ENCODE measurements around the gene KDM4B.

KDM4B gene

DNA sequence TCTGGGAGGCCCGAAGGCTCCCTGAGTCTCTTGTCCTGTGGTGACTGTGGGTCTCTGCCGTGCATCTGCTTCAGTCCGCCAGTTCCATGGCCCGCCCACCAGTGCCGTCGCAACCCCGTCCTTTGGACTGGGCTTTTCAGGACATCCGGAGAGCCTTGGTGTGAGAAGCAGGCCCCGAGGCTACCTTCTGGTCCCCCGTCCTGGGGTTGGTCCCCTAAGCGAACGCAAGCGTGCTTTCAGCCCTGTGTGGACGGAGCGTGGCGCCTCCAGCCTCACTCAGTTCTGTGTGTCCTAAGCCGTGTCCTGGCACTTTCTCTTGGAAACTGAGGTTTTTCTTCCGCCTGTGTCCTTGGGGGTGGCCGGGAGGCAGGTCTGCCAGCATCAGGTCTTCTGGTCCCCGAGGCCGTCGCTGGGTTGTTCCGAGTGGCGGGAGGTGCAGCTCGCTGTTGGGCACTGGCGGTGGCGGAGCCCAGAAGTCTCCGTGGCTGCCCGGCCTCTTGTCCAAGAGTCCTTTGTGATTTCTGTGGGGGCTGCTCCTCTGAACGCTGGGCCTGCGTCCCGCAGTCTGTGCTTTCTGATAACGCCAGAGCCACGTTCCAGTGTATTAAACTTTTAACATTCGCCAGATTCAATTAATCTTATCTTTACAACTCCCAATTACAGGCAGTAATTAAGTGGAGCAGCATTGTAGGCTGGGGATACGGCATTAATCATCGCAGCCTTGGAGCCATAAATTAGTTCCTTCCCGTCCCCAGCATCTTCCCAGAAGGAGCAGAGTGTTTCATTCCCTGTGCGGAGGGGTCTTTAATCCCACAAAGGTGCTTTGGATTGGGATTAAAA is 99.5 kb downstream of the KDM4B start:
- DNase-seq (ENCODE audit: low read depth in 2 of 2, low spot score in 1 of 2) = no peak

DNA sequence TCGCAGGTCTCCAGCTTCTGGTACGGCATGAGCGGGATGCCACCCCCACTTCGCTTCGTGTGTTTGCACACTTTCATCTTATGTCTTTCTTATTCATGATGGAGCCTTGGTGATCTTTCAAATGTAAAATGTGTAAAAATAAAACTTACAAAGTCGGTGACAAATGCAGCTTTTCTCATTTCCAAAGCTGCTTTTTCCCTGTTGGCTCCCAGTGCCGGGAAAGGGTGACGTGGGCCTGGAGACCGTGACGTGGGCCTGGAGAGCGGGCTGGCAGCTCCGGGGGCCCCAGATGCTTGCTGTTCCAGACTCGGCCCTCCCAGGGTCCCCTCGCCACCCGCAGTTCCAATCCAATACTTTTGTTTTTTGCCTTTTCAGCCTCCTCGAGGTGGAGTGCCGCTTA is 101.4 kb downstream of the KDM4B start:
- no peak for DNase-seq (ENCODE audit: low read depth in 2 of 2, low spot score in 1 of 2)

DNA sequence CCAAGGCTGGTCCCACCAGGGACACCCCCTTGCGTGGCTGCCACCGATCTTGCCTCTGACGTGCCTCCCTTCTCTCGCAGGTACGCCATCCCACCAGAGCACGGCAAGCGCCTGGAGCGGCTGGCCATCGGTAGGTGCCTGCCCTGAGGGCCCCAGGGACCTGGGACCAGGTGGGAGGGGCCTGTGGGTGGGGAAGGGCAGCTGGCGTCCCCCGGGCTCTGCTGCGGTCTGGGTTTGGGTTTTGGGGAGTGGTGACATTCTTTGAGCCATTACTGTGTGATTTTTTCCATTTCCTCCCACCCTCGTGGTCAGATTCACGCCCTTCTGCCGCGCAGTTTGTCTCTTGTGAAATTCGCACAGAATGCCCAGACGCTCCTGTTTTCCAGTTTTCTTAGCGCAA is 102.0 kb downstream of the KDM4B start:
- no peak for DNase-seq (ENCODE audit: low read depth in 2 of 2, low spot score in 1 of 2)

DNA sequence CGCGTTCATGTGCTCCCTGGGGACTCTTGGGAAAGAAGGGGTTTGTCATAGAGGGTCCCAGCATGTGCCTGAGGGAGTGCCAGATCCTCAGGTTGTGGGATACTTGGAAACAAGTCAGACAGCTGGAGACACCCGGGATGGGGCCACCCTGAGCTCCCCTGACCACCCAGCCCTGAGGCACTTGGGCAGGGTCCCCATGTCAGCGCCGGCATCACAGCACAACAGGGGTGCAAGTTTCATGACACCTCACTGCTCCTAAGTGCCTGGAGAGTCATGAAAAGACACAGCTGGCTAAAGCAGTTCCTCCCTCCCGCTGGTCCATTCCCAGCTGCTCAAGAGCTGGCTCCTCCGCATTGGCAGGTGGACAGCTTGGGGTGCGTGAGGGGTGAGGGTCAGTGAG is 102.7 kb downstream of the KDM4B start:
- no peak for DNase-seq (ENCODE audit: low read depth in 2 of 2, low spot score in 1 of 2)

- no peak for DNase-seq (ENCODE audit: low read depth in 2 of 2, low spot score in 1 of 2)
Measured at GRCh38 chr19:5072115-5072514, 103.2 kb downstream of the KDM4B start.

DNA sequence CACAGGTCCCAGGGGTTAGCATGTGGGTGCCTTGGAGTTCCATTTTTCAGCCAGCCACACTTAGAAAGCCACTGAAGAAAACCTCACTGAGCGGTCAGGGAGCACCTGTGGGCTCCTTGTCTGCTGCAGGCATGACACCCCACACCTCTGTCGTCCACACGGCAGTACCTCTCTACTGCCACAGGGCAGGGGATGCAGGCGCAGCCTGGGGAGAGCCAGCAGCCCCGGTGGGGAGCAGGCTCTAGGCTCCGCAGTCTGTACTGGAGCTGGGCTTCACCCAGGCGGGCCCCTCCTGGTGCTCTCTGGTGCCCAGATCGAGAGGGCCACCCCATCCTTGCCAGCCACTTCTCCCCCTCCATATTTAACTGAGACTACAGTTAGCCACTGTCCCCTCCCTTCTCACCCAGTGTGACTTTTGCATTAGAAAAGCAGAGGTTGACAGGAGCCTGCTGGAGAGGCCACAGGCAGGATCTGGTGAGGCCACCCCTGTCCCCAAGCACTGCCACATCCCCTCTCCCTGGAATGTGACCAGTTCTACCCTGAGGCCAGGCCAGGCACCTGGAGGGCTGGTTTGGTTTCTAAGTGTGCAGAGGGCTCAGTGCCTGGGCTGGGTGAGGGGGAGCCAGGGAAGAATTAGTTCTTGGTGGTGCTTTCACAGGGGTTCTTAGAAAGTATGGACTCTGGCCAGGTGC is 104.4 kb downstream of the KDM4B start:
- DNase-seq (ENCODE audit: low read depth in 2 of 2, low spot score in 1 of 2) = no peak

DNA sequence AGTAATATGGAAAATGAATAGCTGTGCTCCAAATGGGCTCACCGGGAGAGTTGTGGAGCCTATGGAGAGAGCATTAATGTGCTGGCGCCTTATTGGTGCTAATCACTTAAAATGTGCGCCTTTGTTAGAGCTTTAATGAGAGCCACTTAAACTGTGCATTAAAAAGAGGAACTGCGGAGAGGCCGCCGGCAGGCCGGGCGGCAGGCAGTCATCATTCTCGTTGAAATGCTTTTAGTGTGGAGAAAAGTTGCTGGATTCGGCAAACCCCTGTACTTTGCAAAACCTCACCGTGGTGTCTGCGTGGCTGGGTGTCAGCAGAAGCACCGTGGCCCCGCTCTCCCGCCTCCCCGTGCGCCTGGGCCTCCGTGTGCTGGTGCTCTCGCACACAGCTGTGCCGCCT is 105.5 kb downstream of the KDM4B start:
- DNase-seq (ENCODE audit: low read depth in 2 of 2, low spot score in 1 of 2) = no peak

GRCh38 chr19:5074830-5075394 is 106.0 kb downstream of the KDM4B start:
- no peak for DNase-seq (ENCODE audit: low read depth in 2 of 2, low spot score in 1 of 2)

GRCh38 chr19:5075597-5075996 is 106.7 kb downstream of the KDM4B start:
- DNase-seq (ENCODE audit: low read depth in 2 of 2, low spot score in 1 of 2) = no peak

- no peak for DNase-seq (ENCODE audit: low read depth in 2 of 2, low spot score in 1 of 2)
Measured at GRCh38 chr19:5076440-5077208, 107.7 kb downstream of the KDM4B start.

DNA sequence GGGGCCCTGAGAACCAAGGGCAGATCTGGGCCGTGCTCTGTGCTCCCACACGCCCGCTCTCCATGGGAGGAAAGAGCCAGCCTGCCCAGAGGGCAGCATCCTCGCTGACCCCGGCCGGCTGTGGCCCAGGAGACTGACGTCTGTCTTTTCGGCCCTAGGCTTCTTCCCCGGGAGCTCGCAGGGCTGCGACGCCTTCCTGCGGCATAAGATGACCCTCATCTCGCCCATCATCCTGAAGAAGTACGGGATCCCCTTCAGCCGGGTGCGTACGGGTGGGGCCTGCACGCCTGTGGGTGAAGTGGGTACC is 108.2 kb downstream of the KDM4B start:
- no peak for DNase-seq (ENCODE audit: low read depth in 2 of 2, low spot score in 1 of 2)

DNA sequence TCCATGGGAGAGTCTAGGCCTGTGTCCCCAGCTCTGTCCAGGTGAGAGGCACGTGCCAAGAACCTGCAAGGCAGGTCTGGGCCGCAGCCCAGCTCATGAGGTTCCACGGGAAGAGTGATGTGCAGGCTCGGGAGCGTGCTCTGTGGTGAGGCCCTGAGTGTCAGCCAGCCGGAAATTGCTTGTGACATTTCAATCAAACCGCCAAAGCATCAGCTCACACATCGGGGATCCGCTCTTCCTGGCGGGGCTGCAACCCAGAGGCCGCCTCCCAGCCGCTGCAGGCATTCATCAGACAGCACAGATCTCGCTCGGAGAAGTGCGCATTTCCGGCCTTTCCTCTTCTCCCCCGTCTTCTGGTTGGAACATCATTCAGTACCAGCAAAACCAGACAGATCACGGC is 109.3 kb downstream of the KDM4B start:
- peak in 1 of 2 donors; percentile 8 for DNase-seq (ENCODE audit: low read depth in 2 of 2, low spot score in 1 of 2)

- no peak for DNase-seq (ENCODE audit: low read depth in 2 of 2, low spot score in 1 of 2)
Measured at GRCh38 chr19:5078666-5079065, 109.8 kb downstream of the KDM4B start.

DNA sequence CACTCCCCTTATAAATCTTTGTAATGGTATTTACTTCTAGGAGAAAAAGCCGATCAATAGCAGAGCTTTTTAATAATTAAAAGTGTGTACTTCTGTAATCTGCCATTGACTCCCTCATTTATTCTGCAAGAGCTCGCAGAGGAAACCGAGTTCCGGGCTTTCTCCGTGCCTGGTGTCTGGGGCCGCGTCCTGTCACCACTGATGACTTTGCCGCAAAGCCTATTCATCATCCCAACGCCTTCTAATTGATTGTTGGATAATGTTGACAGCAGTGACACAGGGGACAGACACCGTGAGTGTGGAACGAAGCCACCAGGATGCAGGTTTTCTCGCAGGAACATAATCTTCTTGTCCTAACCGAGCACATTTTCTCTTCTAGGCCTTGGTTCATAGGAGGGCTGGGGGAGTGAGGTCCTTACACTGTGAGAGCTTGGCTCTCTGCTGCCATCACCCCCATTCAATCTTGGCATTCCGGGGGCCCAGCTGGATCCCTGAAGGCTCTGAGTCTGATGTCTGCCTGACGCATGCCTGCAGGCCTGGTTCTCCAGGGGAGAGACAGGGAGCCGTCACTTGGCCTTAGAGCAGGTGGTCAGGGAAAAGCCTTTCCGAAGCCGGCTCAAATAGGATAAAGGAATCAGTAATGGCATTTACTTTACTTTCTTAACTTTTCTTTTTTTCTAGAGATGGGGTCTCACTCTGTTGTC is 110.3 kb downstream of the KDM4B start:
- no peak for DNase-seq (ENCODE audit: low read depth in 2 of 2, low spot score in 1 of 2)

DNA sequence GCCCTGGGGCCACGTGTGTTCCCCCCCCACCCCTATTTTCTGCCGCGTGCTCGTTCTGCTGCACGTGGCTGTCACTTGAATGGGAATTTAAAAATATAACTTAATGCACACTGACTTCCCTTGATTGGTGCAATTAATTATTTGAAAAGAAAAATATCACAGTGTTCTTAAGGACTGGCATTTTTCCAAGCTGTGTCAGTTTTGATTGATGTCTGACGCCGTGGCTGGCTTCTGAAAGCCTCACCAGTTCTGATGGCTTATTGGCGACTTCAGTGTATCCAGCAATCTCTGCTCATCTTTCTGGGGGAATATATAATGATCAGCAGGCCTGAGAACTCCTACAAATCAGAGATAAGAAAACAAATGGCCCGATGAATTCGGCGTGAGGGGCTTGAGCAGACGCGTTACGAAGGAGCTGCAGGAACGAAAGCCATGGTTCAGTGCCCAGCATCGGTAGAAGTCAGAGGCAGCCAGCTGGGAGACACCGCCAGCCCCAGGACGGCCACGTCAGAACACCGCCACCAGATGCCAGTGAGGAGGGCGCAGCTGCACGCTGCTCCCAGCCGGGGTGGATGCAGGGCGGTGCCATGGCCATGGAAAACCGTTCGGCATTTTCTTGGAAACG is 111.2 kb downstream of the KDM4B start:
- DNase-seq (ENCODE audit: low read depth in 2 of 2, low spot score in 1 of 2) = no peak

- DNase-seq (ENCODE audit: low read depth in 2 of 2, low spot score in 1 of 2) = no peak
Measured at GRCh38 chr19:5080809-5081208, 111.9 kb downstream of the KDM4B start.

- no peak for DNase-seq (ENCODE audit: low read depth in 2 of 2, low spot score in 1 of 2)
Measured at GRCh38 chr19:5081443-5082161, 112.7 kb downstream of the KDM4B start.

DNA sequence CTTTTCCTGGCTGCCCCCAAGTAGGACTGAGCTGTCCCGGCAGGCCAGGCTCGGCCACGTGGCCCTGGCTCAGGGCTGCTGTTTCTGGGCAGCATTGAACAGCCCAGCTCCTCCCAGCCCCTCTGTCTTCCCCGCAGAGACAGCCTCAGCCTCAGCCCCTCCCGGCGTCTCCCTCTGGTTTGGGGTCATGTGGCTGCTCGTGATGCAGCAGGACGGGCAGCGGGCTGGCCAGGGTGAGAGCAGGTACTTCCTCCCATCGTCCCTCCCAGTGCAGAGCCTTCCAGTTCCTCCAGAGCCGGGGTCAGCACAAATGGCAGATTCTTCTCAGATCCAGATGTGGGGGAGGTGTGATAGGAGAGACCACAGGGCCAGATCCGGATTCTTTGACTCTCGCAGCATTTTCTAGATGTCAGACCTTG is 114.6 kb downstream of the KDM4B start:
- no peak for DNase-seq (ENCODE audit: low read depth in 2 of 2, low spot score in 1 of 2)

GRCh38 chr19:5085566-5085965 is 116.7 kb downstream of the KDM4B start:
- no peak for DNase-seq (ENCODE audit: low read depth in 2 of 2, low spot score in 1 of 2)

- no peak for DNase-seq (ENCODE audit: low read depth in 2 of 2, low spot score in 1 of 2)
Measured at GRCh38 chr19:5086230-5086629, 117.3 kb downstream of the KDM4B start.

Measured in stimulated activated CD8-positive, alpha-beta memory T cell treated with anti-CD3 and anti-CD28 coated beads, Interleukin-4, amount 100 ng/mL, for 4 hours (primary cell).